ENCODE data around the gene TMEM8B. TPM values are rescaled to one million over a fixed set of nuclear protein-coding genes. Genes with fewer than 3 reads are reported as not detected.
A peak's percentile ranks its signal among the peaks of the same experiment; 100 is the strongest.

The TMEM8B gene
- total and polyA plus RNA-seq, 9 of the 15 experiments (the other 6 are each of a cell fraction or from before 2014, with no cell fraction given), result 0.01 to 2.2 (median 1.1) TPM

DNA sequence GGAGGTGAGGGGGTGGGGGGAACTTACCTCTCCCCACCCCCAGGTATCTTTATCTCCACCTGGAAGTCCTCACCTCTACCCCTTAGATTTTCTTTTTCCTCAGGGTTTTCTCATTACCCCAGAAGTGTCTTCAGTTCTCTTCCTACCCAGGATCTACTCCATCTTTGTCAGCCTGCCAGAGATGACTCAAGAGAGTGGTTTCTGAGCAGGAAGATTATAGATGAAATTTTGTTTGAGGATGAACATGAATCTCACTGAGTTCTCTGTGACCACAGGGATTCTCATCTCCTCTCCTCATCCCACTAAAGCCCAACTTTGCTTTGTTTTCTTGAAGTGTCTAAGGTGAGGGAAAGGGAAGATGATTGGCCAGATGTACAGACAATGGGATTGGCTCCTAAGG, 9.0 kb upstream of the TMEM8B start:
- BruUV-seq (replicated peaks), result no TSS peak
- Histone ChIP-seq H3K9me3 (replicated peaks; ENCODE audit: control insufficient read depth, insufficient read depth, low read depth, low read length) (no peaks in the 10 kb centered on the region; the same call in 1 of the 2 replicates), H3K79me2 (ENCODE audit: control insufficient read depth, insufficient read depth, low read length) (no peaks in the 10 kb centered on the region), H3K4me1 (replicated peaks in 1 of 2; ENCODE audit: control insufficient read depth in 2 of 2, insufficient read depth in 2 of 2, low read length in 2 of 2) (no peaks in the 10 kb centered on the region; a peak in 1 of 5 replicates), H3K9ac (ENCODE audit: insufficient read depth in 1 of 2, low read depth in 2 of 2, low read length in 2 of 2) (no peak overlapping the region), H3K36me3 (ENCODE audit: control insufficient read depth, insufficient read depth, low read length) (no peaks in the 10 kb centered on the region), H3K4me3 (no peak overlapping the region), H2AFZ (ENCODE audit: low read depth, low read length) (no peak overlapping the region), H3K4me2 (ENCODE audit: insufficient read depth, low read length) (no peak overlapping the region), H3K27me3 (ENCODE audit: control insufficient read depth in 2 of 2, insufficient read depth in 2 of 2, low read length in 2 of 2) (no peaks in the 10 kb centered on the region), H3K27ac (ENCODE audit: extremely low read depth, low read depth, low read length) (no peak overlapping the region), H3K9me1 (ENCODE audit: control insufficient read depth, insufficient read depth, low read length) (no peaks in the 10 kb centered on the region), H4K20me1 (replicated peaks; ENCODE audit: control insufficient read depth, insufficient read depth, low read length) (no peaks in the 10 kb centered on the region)
- no peak for FAIRE-seq
- no peak for ATAC-seq
- TF ChIP-seq FOSL1 (tag; conservative IDR thresholded peaks at IDR 0.05) (0 out of 2 replicates have a peak, but pooled peaks have one; percentile 23), CCNT2 (IDR thresholded peaks at IDR 0.05; ENCODE audit: borderline replicate concordance, extremely low read depth, insufficient read length, low read depth, low read length) (no peak)
- intact Hi-C loops (cut with micrococcal nuclease) (no loop called here), in situ Hi-C loops (cut with MboI) (no loop called here)
- no peak for DNase-seq (ENCODE audit: extremely low read depth in 1 of 4, low spot score in 3 of 4)
- ChIA-PET POLR2A (interaction anchor here (0.6 kb wide), 2 partner anchors 10 to 26 kb away, joined by 3 read pairs; no protein-coding TSS in a partner anchor), CTCF (ENCODE audit: low intra/inter-chr PET ratio) (no interaction called here)

GRCh38 chr9:35822926-35823325, 6.1 kb upstream of the TMEM8B start:
- Histone ChIP-seq H3K36me3 (ENCODE audit: control insufficient read depth, insufficient read depth, low read length) (no peaks in the 10 kb centered on the region), H3K4me3 (no peak overlapping the region), H3K27me3 (ENCODE audit: control insufficient read depth in 2 of 2, insufficient read depth in 2 of 2, low read length in 2 of 2) (no peaks in the 10 kb centered on the region), H3K4me2 (ENCODE audit: insufficient read depth, low read length) (no peak overlapping the region), H3K9ac (ENCODE audit: insufficient read depth in 1 of 2, low read depth in 2 of 2, low read length in 2 of 2) (no peak overlapping the region), H4K20me1 (replicated peaks; ENCODE audit: control insufficient read depth, insufficient read depth, low read length) (no peaks in the 10 kb centered on the region), H3K27ac (ENCODE audit: extremely low read depth, low read depth, low read length) (no peak overlapping the region), H3K79me2 (ENCODE audit: control insufficient read depth, insufficient read depth, low read length) (no peaks in the 10 kb centered on the region), H3K9me1 (ENCODE audit: control insufficient read depth, insufficient read depth, low read length) (no peaks in the 10 kb centered on the region), H3K4me1 (replicated peaks in 1 of 2; ENCODE audit: control insufficient read depth in 2 of 2, insufficient read depth in 2 of 2, low read length in 2 of 2) (no peaks in the 10 kb centered on the region; a peak in 1 of 5 replicates), H3K9me3 (replicated peaks; ENCODE audit: control insufficient read depth, insufficient read depth, low read depth, low read length) (no peaks in the 10 kb centered on the region), H2AFZ (ENCODE audit: low read depth, low read length) (no peak overlapping the region)
- no peak for FAIRE-seq
- no peak for ATAC-seq
- intact Hi-C loops (cut with micrococcal nuclease) (no loop called here), in situ Hi-C loops (cut with MboI) (no loop called here)
- TF ChIP-seq, protein P1, sequence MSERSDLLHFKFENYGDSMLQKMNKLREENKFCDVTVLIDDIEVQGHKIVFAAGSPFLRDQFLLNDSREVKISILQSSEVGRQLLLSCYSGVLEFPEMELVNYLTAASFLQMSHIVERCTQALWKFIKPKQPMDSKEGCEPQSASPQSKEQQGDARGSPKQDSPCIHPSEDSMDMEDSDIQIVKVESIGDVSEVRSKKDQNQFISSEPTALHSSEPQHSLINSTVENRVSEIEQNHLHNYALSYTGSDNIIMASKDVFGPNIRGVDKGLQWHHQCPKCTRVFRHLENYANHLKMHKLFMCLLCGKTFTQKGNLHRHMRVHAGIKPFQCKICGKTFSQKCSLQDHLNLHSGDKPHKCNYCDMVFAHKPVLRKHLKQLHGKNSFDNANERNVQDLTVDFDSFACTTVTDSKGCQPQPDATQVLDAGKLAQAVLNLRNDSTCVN (CRISPR knock-in tag; IDR thresholded peaks at IDR 0.05), result no peak
- TF ChIP-seq ZNF212 (CRISPR knock-in tag; IDR thresholded peaks at IDR 0.05), result no peak
- DNase-seq (ENCODE audit: extremely low read depth in 1 of 4, low spot score in 3 of 4), result no peak
- POLR2A ChIA-PET, result no interaction called here
- BruUV-seq (replicated peaks), result no TSS peak
- CTCF ChIA-PET (ENCODE audit: low intra/inter-chr PET ratio), result no interaction called here
